ENCODE data around the gene CCDC187. TPM values are rescaled to one million over a fixed set of nuclear protein-coding genes. Genes with fewer than 3 reads are reported as not detected.

CCDC187 gene
- total RNA-seq, 1 experiment from 2014 or later = 2.7 TPM

DNA sequence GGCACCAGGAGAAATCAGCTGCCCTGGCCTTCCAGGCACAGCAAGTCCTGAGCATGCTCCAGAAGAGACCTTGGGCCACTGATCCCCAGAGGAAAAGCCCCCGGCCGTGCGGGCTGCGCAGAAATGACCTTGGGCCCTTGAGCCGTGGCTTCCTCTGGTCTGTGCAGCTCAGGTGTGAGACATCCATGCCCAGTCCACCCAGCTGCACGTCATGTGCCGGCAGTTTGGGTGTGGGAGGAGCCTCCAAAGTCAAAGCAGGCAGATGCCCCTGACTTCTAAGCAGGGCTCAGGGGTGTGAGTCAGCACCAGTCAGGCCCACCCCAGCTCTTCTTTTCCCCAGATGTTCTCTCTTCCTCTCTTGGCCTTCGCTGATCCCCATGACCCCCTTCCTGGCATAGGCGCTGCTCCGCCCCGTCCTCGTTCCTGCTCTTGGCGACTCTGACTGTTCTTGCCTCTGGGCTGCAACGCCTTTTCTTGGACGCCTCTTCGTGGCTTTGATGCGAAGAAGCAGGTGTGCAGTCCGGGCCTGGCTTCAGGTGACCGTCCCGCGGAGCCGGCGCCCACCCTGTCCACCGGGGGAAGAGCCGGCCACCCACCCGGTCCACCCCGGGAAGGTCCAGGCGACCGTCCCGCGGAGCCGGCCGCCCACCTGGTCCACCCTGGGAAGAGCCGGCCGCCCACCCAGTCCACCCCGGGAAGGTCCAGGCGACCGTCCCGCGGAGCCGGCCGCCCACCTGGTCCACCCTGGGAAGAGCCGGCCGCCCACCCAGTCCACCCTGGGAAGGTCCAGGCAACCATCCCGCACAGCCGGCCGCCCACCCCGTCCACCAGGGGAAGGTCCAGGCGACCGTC is 52.4 kb downstream of the CCDC187 start:
- intact Hi-C loops (cut with micrococcal nuclease; ENCODE audit: unreplicated experiment) = no loop called here
- CTCF ChIA-PET = no interaction called here
- H3K36me3 ChIP-seq (ENCODE audit: low read depth) = no peaks in the 10 kb centered on the region
- H3K9me2 ChIP-seq (ENCODE audit: insufficient read depth) = no peaks in the 10 kb centered on the region
- no peaks in the 10 kb centered on the region for H3K79me2 ChIP-seq (ENCODE audit: low read depth)
- no TSS peak for BruUV-seq (replicated peaks)
- POLR2A ChIA-PET (ENCODE audit: unreplicated experiment) = no interaction called here
- H3K27me3 ChIP-seq (ENCODE audit: insufficient read depth, low read depth) = peaks cover 64% of the 10 kb centered on the region
- H2AFZ ChIP-seq = no peak overlapping the region
- H3K4me2 ChIP-seq = no peak overlapping the region
- H3K4me1 ChIP-seq (replicated peaks; ENCODE audit: insufficient read depth) = no peaks in the 10 kb centered on the region
- H3K27ac ChIP-seq = no peak overlapping the region
- H3K9me3 ChIP-seq (ENCODE audit: insufficient read depth, low read depth) = no peaks in the 10 kb centered on the region
- no peaks in the 10 kb centered on the region for H4K20me1 ChIP-seq (ENCODE audit: insufficient read depth)
- no peak overlapping the region for H3K4me3 ChIP-seq
- DNase-seq = no peak
- TF ChIP-seq, protein P1, sequence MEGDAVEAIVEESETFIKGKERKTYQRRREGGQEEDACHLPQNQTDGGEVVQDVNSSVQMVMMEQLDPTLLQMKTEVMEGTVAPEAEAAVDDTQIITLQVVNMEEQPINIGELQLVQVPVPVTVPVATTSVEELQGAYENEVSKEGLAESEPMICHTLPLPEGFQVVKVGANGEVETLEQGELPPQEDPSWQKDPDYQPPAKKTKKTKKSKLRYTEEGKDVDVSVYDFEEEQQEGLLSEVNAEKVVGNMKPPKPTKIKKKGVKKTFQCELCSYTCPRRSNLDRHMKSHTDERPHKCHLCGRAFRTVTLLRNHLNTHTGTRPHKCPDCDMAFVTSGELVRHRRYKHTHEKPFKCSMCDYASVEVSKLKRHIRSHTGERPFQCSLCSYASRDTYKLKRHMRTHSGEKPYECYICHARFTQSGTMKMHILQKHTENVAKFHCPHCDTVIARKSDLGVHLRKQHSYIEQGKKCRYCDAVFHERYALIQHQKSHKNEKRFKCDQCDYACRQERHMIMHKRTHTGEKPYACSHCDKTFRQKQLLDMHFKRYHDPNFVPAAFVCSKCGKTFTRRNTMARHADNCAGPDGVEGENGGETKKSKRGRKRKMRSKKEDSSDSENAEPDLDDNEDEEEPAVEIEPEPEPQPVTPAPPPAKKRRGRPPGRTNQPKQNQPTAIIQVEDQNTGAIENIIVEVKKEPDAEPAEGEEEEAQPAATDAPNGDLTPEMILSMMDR (conservative IDR thresholded peaks at IDR 0.05) = no peak
- TF ChIP-seq EZH2 (IDR thresholded peaks at IDR 0.05; ENCODE audit: low read depth) = no peak
- H3F3A ChIP-seq (ENCODE audit: insufficient read depth, low read depth) = peaks cover under 1% of the 10 kb centered on the region; the same call in 1 of the 2 replicates

DNA sequence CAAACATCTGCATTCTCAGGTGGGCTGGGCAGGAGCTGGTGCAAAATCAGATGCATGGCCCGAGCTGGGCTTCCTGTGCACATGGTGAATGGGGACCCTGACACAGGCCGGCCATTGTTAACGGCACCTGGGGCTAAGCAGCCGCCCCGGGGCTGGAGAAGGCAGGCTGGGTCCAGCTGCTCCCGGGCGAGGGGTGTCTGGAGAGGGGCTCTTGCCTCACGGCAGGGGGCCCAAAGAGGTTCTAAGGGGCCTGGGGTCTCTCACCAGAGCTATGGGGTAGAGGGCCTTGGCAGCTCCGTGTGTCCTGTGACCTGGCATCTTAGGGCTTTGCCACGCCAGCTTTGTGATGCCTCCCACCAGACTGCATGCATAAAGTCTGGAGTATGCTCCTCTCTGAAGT is 53.2 kb downstream of the CCDC187 start:
- Histone ChIP-seq H3K4me1 (replicated peaks; ENCODE audit: insufficient read depth) (no peaks in the 10 kb centered on the region), H3K27me3 (ENCODE audit: insufficient read depth, low read depth) (peaks cover 55% of the 10 kb centered on the region), H3K9me2 (ENCODE audit: insufficient read depth) (no peaks in the 10 kb centered on the region), H3K4me2 (no peak overlapping the region), H3K9me3 (ENCODE audit: insufficient read depth, low read depth) (no peaks in the 10 kb centered on the region), H3K79me2 (ENCODE audit: low read depth) (no peaks in the 10 kb centered on the region), H3K36me3 (ENCODE audit: low read depth) (no peaks in the 10 kb centered on the region), H2AFZ (no peak overlapping the region), H3F3A (ENCODE audit: insufficient read depth, low read depth) (peaks cover 6% of the 10 kb centered on the region; the same call in 1 of the 2 replicates), H4K20me1 (ENCODE audit: insufficient read depth) (no peaks in the 10 kb centered on the region), H3K4me3 (no peak overlapping the region), H3K27ac (no peak overlapping the region)
- CTCF ChIA-PET = no interaction called here
- no peak for DNase-seq
- BruUV-seq (replicated peaks) = no TSS peak
- intact Hi-C loops (cut with micrococcal nuclease; ENCODE audit: unreplicated experiment) = no loop called here
- POLR2A ChIA-PET (ENCODE audit: unreplicated experiment) = no interaction called here
- TF ChIP-seq, protein P1 (conservative IDR thresholded peaks at IDR 0.05) = no peak
- no peak for TF ChIP-seq EZH2 (IDR thresholded peaks at IDR 0.05; ENCODE audit: low read depth)

DNA sequence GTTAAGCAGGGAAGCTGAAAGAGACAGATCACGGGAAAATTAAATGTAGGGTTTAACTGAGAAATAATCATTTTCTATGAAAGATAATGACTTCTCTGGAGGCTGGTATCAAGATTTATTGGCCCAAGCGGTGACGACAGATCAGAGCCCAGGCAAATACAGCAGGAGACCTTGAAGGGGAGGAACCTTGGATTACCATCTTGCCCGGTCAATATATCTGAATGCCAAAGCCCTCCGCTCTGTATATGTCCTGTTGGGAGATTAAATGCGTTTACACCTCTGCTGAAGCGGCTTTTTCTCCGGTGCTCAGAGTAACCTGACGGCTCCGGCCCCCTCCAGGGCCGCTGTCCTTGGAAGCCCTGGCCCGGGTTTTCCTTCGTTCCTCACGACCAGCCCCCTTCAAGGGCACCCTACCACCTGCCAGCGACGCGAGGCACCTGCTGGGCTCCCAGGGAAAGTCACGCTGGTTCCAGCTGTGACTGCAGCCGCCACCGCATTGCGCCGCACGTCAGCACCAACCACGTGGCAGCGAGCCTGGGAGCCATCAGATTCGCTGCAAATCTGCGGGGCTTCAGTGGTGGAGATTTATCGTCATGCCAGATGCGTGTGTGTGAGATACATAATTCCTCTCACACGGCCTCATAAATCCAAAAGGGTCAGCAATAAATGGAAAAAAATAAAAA is 53.9 kb downstream of the CCDC187 start:
- Histone ChIP-seq H3K79me2 (ENCODE audit: low read depth) (peaks cover 3% of the 10 kb centered on the region), H3K4me3 (no peak overlapping the region), H3K36me3 (ENCODE audit: low read depth) (no peaks in the 10 kb centered on the region), H3K27ac (no peak overlapping the region), H3K9me3 (ENCODE audit: insufficient read depth, low read depth) (no peaks in the 10 kb centered on the region), H3K27me3 (ENCODE audit: insufficient read depth, low read depth) (peaks cover 50% of the 10 kb centered on the region), H3F3A (ENCODE audit: insufficient read depth, low read depth) (peaks cover 6% of the 10 kb centered on the region; the same call in 1 of the 2 replicates), H3K4me2 (no peak overlapping the region), H3K4me1 (replicated peaks; ENCODE audit: insufficient read depth) (no peaks in the 10 kb centered on the region), H2AFZ (no peak overlapping the region), H4K20me1 (ENCODE audit: insufficient read depth) (no peaks in the 10 kb centered on the region), H3K9me2 (ENCODE audit: insufficient read depth) (no peaks in the 10 kb centered on the region)
- DNase-seq = no peak
- no peak for TF ChIP-seq EZH2 (IDR thresholded peaks at IDR 0.05; ENCODE audit: low read depth)
- TF ChIP-seq, protein P1 (conservative IDR thresholded peaks at IDR 0.05) = no peak
- CTCF ChIA-PET = interaction anchor here (0.6 kb wide), 1 partner anchor 382 kb away, joined by 3 read pairs; no protein-coding TSS in a partner anchor
- BruUV-seq (replicated peaks) = no TSS peak
- POLR2A ChIA-PET (ENCODE audit: unreplicated experiment) = no interaction called here
- intact Hi-C loops (cut with micrococcal nuclease; ENCODE audit: unreplicated experiment) = no loop called here
